Neural cell (in vitro differentiated cells): ENCODE data around the gene PCDH9.

Experiments used
- EP300 ChIP-seq: fragments of 450-650 bp; conservative IDR thresholded peaks from 2 replicates; pipeline ENCODE4 v1.6.1; 2014; ENCODE audit warnings: antibody characterized with exemption, mild to moderate bottlenecking, moderate library complexity; ENCODE audit not compliant: poor library complexity, severe bottlenecking
- EZH2 ChIP-seq: fragments of 200-600, 300-800 bp; shearing (Covaris generic), sonication (generic); IDR thresholded peaks from 2 replicates; pipeline ENCODE4 v1.6.1; 2014; ENCODE audit warnings: antibody characterized with exemption, low read length, borderline replicate concordance, mild to moderate bottlenecking; ENCODE audit not compliant: insufficient read depth, poor library complexity, severe bottlenecking
- POLR2AphosphoS5 ChIP-seq: IDR thresholded peaks from 2 replicates; pipeline ENCODE4 v1.6.1; 2012
- RAD21 ChIP-seq: fragments of 450-650 bp; conservative IDR thresholded peaks from 2 replicates; pipeline ENCODE4 v1.6.1; 2014; ENCODE audit warnings: antibody characterized with exemption, mild to moderate bottlenecking, moderate library complexity
- TAF1 ChIP-seq: IDR thresholded peaks from 2 replicates; pipeline ENCODE4 v1.6.1; 2012; ENCODE audit warnings: low read depth
- TF ChIP-seq, protein P1 (sequence below): fragments of 450-650 bp; IDR thresholded peaks from 2 replicates; pipeline ENCODE4 v1.5.1; 2014; ENCODE audit warnings: antibody characterized with exemption, mild to moderate bottlenecking, moderate library complexity; ENCODE audit not compliant: poor library complexity, severe bottlenecking

DNA sequence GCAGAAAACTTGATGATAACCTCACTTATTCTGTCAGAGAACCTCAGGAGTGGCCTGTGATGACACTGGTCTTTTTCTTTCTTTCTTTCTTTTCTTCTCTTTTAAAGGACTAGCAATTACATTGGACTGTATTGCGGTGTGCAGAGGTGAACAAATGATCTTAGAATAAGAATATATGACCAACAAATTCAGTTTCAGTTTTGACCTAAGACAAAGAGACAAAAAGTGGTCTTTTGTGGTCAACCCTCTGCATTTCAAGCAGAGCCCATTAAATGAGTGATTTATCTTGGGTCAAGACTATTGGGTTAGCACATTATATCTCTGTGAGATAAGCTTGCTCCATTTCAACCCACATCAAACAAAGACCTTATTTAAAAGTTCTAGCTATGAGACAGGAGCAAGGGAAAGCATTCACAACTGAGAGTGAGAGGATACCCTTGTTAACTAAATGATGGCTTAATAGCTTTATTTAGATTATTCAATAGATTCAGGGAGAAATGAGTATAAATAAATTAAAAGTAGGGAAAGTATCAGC, 644.4 kb downstream of the PCDH9 start:
- TF ChIP-seq EZH2, result no peak
- TF ChIP-seq, protein P1, sequence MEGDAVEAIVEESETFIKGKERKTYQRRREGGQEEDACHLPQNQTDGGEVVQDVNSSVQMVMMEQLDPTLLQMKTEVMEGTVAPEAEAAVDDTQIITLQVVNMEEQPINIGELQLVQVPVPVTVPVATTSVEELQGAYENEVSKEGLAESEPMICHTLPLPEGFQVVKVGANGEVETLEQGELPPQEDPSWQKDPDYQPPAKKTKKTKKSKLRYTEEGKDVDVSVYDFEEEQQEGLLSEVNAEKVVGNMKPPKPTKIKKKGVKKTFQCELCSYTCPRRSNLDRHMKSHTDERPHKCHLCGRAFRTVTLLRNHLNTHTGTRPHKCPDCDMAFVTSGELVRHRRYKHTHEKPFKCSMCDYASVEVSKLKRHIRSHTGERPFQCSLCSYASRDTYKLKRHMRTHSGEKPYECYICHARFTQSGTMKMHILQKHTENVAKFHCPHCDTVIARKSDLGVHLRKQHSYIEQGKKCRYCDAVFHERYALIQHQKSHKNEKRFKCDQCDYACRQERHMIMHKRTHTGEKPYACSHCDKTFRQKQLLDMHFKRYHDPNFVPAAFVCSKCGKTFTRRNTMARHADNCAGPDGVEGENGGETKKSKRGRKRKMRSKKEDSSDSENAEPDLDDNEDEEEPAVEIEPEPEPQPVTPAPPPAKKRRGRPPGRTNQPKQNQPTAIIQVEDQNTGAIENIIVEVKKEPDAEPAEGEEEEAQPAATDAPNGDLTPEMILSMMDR, result no peak
- TF ChIP-seq POLR2AphosphoS5, result no peak
- TF ChIP-seq RAD21, result no peak
- TF ChIP-seq EP300, result no peak
- TF ChIP-seq TAF1, result no peak
